NCI-H2227 (cell line): ENCODE results near the gene FXYD6.
"Not testable (repeated sequence)": the region's sequence is repeated elsewhere in the genome, so short reads cannot be mapped to it uniquely, and the experiment has no call there.

ENCODE experiments used
- DNase-seq: peaks from one replicate; lab custom pipeline; 2025; ENCODE audit not compliant: unreplicated experiment; lab: John Stamatoyannopoulos, UW

The FXYD6 gene

DNA sequence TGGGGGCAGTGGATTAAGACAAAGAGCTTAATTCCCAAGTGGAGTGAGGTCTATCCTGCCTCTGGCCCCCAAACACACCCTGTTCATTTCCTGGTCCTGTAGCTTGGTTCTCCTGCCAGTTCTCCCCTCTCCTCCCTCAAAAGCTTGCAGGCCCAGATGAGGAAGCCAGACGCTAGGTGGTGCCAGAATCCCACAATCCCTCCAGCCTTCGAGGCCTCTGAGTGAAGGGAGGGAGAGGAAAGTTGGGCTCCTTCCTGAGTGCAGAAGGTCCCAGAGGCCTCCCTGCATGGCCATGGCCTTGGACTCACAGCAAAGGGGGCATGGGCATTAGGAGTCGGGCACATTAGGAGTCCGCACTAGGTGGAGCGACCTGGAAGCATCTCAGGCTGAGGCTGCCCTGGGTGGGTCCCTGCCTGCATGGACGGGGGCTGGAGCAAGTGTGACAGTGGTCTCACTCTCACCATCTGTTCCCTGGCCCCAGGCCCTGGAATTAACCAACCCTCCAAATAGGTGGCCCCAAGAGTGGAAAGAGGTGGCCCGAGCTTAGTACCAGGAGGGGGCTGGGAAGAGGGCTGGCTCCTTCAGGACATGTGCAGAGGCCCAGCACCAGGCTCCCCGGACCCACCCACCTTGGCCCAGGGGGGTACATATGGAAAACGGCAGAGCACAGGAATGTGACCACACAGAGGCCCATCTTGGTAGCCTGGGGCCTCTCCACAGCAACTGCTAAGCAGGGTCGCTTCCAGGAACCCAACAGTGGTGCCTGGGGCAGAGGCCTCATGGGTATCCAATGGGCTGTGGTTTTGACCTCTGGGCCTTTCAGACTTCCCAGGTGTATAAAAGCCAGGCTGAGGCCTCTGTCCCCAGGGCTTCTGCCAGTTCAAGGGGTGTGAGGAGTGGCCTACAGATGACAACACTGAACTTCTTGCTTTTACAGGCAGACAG is 57.1 kb downstream of the FXYD6 start:
- peak; percentile 71 for DNase-seq

DNA sequence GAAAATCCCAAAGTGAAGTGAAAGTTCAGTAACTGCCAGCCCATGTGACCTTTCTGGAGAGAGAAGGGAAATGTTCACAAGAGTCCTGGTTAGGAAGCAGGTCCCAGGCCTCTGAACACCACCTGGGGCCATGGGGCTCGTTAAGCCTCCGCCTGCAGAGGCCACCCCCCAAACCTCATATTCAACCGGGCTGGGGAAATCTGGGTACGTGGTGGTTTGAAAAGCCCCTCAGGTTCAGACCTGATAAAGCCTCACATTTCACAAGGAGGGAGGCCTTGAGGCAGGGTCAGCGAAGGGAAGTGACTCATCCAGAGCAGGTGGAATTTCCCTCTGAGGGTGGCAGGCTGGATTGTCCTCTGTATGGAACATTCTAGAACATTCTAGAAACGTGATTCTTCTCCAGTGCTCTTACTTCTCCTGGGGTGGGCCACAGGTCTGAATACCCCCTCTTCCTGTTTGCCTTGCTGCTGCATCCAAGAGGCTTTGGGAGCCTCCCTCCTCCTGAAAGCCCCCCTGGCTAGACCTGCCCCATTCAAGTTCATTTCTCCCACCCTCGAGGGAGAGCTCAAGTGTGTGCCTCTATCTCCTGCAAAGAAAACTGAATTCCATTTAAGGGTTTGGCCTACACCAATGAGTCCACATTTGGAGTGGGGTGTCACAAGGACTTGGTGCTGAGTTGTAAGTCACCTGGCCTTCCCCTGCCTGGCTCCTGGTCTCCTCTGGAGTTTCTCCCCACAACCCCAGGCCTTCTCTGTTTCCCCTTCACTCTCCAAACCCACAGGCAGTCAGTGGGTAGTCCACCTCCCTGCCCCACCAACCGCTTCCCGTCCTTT is 58.2 kb downstream of the FXYD6 start:
- DNase-seq, result no peak

DNA sequence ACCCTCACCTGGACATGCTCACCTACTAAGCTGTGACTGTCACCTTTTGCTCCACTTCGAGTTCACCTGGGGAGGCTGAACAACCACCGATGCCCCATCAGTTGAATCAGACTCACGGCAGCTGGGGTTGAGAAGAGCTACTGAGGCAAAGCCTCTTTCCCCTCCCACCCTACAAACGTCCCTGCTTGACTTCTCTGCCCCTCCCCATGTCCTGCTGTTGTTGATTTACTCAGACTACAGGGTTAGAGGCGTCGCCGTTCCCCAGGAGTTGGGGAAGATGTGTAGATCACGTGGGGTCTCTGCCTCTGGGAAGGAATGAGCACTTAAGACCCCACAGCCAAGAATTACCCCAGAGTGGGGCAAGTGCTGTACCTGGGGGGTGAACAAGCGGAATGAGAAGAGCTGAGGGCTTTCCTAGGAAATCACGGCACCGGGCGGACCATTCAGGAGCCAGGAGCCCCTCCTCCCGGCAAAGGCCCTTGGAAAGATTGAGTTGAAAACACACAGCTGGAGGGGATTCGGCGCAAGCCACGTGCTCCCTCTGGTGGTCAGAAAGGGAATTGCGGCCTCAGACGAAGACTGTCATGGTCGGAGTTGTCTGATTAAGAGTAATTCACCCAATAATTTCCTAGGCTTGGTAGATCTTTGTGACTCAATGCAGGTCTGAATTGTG is 59.0 kb downstream of the FXYD6 start:
- peak; percentile 86 for DNase-seq

DNA sequence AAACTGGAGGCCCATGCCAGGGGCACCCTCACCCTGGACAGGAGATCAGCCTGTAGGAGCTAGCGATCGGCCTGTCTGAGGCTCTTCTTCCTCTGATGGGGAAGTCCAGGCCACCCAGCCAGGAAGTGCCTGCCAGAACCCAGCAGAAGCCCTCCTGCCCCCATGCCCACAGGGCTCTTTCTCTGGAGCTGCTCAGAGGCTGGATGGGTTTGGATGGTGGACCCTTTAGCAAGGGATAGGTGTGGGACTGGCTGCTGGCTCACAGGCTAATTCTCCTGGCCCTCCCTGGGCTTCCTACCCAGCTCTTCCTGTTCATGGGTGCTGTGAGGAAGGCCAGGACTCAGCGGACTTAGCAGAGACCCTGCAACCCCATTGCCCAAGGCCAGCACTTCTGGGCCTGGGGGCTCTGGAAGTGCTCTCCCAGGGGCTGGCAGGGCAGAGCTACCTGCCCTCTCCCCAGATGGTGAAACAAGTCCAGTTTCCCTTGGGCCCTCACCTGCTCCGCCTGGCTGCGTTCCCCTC is 59.6 kb downstream of the FXYD6 start:
- DNase-seq, result no peak

DNA sequence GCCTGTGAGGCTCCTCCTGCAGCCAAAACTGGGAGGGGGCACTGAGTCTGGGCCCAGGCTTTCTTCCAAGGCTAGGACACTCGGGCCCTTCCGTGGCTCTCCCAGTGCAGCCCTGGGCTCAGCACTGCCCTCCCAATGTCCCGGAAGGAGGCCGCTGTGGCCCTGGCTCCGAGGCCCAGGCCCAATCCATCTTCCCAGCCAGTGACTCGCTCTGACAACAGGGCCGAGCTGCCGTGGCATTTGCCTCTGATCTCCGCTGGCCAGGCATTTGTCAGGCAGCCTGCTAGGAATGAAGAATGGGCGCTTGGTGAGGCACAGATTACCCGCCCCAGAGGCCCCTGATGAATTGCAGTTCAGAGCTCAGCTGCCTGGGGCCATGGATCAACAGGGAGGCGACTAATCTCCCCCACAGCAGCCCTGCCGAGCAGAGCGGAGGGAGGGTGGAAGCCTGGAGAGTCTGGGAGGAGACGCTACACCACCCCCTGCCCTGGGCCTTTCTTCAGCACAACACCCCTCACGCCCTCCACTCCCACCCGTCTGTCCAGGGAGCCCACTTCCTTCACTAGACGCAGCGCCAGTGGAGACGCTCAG is 60.2 kb downstream of the FXYD6 start:
- DNase-seq, result peak; percentile 22

DNA sequence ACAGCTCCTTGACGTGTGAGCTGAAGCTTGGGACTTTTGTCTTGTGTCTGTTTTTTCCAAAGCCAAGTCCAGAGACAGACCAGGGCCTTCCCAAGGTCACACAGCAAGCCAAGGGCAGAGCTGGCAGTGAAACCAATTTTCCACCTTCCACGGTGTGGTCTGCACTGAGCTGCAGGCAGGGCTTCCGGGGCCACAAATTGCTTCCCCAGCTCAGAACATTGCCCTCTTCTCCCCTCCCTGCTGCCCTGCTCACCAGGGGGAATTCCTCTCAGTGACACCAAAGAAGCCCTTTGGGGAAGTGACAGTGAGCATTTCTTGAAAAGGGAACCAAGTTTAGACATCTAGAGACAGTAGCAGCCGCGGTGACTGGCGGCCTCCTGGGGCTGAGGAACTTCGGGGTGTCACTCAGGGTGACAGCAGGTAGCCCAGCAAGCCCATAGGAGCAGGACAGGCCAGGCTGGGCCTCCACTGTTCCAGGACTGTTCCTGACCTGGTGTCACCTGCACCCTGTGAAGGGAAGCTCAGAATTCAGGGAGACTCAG is 61.1 kb downstream of the FXYD6 start:
- no peak for DNase-seq

DNA sequence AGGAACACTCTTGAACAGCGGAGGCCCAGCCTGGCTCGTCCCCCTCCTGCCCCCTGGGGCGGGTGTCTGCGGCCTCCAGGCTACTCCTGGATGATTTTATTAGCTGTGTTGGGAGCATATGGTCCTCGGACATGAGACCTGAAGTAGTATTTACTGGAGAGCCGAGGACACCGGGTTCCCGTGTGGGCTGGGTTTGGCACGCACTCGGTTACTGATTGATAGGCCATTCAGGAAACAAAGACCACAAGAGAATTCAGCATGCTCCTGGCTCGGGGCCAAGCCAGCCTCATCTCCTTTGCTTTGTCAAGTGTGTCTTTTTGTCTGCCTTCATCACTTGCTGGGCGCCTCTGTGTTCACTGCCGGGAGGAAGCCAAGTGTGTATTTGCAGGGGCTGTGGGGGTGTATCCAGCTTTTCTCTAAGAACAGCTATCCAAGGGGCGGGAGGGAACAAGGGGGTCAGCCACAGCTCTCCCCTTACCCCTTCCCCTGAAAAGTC is 61.6 kb downstream of the FXYD6 start:
- peak; percentile 74 for DNase-seq

DNA sequence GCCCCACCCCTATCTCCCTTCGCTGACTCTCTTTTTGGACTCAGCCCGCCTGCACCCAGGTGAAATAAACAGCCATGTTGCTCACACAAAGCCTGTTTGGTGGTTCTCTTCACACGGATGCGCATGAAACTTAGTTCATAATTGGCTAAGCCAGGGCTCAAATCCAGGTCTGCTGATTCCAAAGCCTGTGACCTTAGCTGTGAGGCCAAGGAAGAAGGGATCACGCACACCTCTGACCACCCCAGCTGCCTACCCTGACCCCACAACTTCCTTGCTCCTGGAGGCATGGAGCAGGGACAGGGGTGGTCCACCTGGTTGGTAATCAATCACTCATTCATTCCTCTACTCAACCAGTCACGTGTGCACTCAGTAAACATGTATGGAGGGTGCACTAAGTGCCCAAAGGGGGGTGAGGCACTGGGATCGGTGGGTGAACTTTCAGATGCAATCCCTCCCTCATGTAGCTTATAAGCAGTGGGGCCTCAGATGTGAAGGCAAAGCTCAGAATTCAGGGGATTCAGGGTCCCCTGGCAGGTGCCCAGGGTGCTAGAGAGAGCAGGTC is 62.2 kb downstream of the FXYD6 start:
- DNase-seq, result no peak

DNA sequence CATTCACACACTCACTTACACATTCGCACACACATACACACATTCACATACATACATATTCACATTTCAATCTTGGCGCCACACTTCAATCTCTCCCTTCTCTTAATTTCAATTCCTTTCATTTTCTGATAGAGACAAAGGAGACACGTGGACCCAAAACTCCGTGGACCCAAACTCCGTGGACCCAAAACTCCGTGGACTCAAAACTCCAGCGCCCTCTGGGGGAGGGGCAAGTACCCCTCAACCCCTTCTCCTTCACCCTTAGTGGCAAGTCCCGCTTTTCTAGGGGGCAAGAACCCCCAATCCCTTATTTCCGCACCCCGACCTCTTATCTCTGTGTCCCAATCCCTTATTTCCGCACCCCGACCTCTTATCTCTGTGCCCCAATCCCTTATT is 66.4 kb downstream of the FXYD6 start:
- not testable (repeated sequence) for DNase-seq

DNA sequence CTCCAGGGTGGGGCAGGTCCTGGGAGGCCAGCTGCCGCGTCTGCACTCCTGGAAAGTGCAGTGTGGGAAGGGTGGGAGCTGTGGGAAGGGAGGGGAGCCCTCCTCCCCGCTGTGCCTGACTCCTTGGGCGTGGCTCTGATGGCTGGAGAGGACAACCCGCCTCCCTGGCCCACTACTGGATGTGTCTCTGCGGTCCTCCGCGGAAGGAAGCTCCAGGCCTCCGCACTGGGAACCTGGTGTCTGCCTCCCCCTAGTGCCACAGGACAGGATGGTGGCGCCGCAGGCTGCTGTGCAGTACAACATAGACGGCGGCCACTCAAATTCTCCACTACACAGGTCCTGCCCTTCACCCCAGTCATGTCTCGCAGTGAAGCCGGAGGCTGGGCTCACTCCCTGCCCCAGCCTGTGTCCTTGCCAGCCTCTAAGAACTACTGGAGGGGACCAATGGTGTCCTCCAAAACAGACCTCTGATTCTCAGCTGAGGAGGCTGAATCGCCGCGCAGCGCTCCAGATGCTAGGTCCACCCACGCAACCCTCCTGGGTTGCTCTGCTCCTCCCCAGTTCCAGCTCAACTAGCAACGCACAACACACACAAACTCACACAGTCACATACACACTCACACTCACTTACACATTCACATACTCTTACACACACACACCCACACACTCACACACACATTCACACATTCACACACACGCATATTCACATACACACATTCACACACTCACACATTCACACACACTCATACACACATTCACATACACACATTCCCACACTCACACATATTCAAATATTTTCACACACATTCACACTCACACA is 67.0 kb downstream of the FXYD6 start:
- peak; percentile 82 for DNase-seq

DNA sequence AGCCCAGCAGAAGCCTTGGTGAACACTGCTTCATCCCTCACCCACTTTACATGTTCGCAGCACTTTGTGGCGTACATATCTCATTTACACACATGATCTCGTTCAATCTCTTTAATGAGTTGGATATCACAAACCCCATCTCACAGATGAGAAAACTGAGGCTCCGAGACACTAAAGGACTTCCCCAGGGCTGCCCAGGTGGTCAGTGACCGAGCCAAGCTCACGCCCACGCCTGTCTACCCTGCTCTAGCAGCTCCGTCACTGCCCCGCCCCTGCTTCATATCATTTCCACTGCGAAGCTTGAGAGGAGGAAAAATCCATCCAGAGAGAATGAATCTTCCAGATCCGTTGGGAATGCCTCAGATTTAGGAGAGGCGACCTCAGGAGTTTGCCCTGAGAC is 67.7 kb downstream of the FXYD6 start:
- DNase-seq, result peak; percentile 17

DNA sequence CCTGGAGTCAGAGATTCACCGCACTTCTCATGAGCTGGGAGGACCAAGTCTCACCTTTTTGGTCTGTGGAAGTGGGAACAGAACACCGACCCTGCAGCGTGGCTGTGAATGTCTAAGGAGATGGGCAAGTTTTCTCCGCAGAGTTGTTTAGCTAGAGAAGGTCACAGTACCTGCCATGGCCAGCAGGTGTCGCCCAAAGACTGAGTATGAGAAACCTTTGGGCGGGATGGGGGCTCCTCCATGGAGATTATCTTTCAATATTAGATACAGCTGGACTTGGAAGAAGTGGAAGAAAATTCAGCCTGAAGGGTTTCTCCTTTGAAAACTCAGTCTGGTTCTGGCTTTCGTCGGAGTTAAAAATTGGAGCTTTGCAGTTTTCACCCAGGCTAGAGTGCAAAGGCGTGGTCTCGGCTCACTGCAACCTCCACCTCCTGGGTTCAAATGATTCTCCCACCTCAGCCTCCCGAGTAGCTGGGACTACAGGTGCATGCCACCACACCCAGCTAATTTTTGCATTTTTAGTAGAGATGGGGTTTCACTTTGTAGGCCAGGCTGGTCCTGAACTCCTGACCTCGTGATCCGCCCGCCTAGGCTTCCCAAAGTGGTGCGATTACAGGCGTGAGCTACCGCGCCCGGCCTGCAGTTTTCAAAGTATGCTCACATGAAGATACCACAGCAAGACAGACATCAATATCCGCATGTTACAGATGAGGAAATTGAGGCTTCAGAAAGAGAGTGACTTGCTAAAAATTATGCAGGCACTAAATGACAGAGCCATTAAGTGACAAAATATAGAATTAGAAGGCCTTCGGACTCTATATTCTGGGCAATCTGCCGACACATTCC is 68.8 kb downstream of the FXYD6 start:
- DNase-seq, result peak; percentile 82

DNA sequence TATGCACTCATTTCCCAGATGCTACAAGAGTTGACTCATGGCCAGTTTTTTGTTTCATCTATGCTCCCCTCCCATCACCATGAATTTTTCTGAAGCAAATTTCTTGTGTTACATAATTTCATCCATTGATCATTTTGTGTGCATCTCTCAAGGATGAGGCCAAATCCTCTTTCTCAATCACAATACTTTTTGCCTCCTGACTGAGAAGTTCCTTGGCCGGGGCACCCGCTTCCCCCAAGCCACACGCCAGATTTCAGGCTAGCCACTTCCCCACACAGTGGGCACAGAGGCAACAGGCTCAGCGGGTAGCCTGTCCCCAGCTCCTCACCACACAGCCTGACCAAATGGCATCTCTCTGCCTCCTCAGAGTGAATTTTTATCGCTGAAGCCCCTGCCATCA is 69.6 kb downstream of the FXYD6 start:
- DNase-seq, result no peak

DNA sequence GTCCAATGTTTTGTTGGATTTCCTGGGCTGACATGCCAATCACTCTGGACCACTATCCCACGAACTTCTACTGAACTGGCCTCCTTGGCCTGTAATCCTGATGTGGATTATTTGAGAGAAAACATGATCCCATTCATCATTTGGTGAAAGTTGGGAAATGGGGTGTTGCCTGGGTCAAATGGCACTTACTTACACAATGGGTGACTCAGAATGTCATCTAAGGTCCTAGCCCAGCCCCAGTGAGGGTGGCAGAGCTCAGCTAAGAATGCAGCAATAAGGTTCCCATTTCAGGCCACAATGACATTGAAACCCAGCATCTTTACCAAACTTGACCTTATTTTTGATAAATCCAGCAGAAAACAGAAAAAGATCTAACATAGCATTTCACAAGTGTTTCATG is 71.4 kb downstream of the FXYD6 start:
- no peak for DNase-seq

DNA sequence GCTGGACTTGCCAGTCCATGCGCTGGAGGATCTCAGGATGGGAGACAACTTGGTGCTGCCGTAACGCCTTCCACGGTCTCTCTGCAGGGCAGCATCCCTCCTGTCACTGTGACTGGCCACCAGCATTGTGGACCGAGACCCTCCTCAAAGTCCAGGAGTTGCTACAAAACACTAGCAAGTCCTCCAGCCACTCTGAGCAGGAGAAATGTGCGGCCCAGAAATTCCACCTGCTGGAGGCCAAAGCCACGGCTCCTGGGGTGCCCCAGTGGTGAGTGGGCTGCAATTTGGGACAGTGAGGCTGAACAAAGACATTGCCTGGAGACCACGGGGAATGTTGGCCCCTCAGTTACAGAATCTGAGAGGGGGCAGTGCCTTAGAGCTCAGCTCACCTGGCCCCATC is 72.6 kb downstream of the FXYD6 start:
- no peak for DNase-seq

DNA sequence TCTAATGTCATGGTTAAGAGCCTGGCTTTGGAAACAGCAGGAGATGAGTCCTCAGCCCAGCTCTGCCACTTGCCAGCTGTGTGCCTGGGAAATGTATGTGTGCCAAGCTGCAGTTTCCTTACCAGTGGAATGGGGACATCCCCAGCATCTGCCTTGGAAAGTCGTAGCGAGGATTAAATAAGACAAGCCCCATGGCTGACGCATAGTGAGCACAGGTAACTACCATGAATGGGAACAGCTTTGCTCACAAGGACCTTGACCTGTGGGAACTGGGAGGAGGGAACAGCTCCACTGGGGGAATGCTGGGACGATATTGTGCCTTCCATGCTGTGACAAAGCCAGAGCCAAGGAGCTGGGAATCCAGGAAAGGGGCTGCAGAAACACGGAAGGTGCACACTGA is 76.8 kb downstream of the FXYD6 start:
- DNase-seq, result no peak

DNA sequence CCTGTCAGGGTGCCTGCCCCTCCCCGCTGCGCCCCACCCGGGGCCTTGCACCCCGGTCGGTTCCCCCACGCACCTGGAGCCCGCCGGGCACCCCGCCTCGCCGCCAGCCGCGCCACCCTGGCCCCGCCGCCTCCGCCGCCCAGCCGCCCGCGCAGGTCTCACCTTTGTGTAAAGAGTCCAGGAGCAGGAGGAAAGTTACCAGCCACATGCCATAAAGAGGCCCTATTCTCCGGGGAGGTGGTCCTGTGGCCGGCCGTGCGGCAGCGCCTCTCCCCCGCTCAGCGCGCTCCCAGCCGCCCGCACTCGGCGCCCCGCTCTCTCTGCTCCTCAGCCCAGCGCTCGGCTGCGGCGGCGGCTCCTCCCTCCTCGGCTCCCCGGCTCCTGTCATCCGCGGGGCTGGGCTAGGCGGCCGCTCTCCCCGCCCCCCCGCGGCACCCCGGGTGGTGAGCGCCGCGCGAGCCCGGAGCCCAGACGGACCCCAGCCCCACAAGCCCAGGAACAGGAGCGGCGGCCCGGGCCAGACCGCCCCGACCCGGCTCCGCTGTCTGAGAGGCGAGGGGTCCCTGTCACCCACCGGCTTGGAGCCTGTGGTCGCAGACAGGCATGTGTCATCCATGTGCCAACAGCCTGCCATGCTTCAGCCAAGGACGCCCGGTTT is 79.5 kb downstream of the FXYD6 start, which contains the start of gene DSCAML1:
Gene DSCAML1, minus strand, starts transcription at position 345 of the 658 bp plus-strand sequence. Its CDS starts 137 bp downstream, at position 208.
- peak; percentile 23 for DNase-seq

DNA sequence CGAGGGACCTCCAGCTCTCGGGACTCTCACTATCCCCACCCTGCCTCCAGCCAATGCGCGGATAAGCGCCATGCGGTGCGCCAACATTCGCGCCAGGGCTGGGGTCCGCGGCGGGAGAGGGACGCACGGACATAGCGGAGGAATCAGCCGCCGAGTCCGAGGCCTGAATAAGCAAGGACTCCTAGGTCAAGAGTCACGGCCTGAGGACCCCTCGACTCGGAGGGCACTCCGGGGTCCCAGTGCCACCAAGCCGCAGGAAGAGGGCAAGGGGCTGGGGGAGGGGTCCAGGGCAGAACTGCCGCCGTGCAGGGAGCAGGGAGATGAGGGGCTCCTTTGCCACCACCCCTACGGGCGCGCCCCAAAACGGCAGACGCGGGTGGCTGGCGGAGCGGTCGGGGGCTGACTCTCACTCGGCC is 80.0 kb downstream of the FXYD6 start:
- no peak for DNase-seq
